GM21360 (cell line): ENCODE results near the gene DRICH1.
"Not testable (repeated sequence)": the region's sequence is repeated elsewhere in the genome, so short reads cannot be mapped to it uniquely, and the experiment has no call there.

Experiments used
- ATAC-seq: cut with Tn5 transposase; IDR thresholded peaks from one replicate; pipeline ENCODE4 v1.9.1; 2021; ENCODE audit warnings: mild to moderate bottlenecking, moderate library complexity; ENCODE audit not compliant: unreplicated experiment

DRICH1 gene

GRCh38 chr22:23569716-23570115 lies 62.4 kb downstream of the DRICH1 start:
- ATAC-seq = no peak

GRCh38 chr22:23569291-23569690 lies 62.8 kb downstream of the DRICH1 start:
- ATAC-seq = no peak

GRCh38 chr22:23566705-23567475 lies 65.2 kb downstream of the DRICH1 start:
- no peak for ATAC-seq

- ATAC-seq = no peak
Observed at GRCh38 chr22:23565915-23566704, 66.0 kb downstream of the DRICH1 start.

GRCh38 chr22:23565305-23565914 lies 66.7 kb downstream of the DRICH1 start:
- ATAC-seq = no peak

GRCh38 chr22:23564276-23564675 lies 67.8 kb downstream of the DRICH1 start:
- no peak for ATAC-seq

GRCh38 chr22:23563111-23563510 lies 69.0 kb downstream of the DRICH1 start:
- ATAC-seq = no peak

- ATAC-seq = no peak
Observed at GRCh38 chr22:23562186-23562585, 69.9 kb downstream of the DRICH1 start.

- ATAC-seq = not testable (repeated sequence)
Observed at GRCh38 chr22:23561025-23561510, 71.1 kb downstream of the DRICH1 start.

- not testable (repeated sequence) for ATAC-seq
Observed at GRCh38 chr22:23560215-23560614, 71.9 kb downstream of the DRICH1 start.
